Parathyroid adenoma (tissue), 2 donors: ENCODE results near the gene PLK3.

Source experiments
- H2AFZ ChIP-seq: fragments of 300-600 bp; sonication (generic); one replicate; pipeline ENCODE4 v1.7.0; 2017; ENCODE audit warnings: antibody characterized with exemption, mild to moderate bottlenecking
- H3K27ac ChIP-seq: fragments of 300-600 bp; sonication (generic); one replicate; pipeline ENCODE4 v1.7.0; 2017
- H3K27me3 ChIP-seq: fragments of 300-600 bp; sonication (generic); one replicate; pipeline ENCODE4 v1.7.0; 2017; ENCODE audit warnings: low read length; ENCODE audit not compliant: control insufficient read depth, insufficient read depth
- H3K36me3 ChIP-seq: fragments of 300-600 bp; sonication (generic); one replicate; pipeline ENCODE4 v1.7.0; 2017; ENCODE audit warnings: low read length; ENCODE audit not compliant: control insufficient read depth, insufficient read depth
- H3K4me1 ChIP-seq: fragments of 300-600 bp; sonication (generic); one replicate; pipeline ENCODE4 v1.7.0; 2017; ENCODE audit warnings: control low read depth
- H3K4me2 ChIP-seq: fragments of 300-600 bp; sonication (generic); one replicate; pipeline ENCODE4 v1.7.0; 2017; ENCODE audit warnings: low read length
- H3K4me3 ChIP-seq: fragments of 300-600 bp; sonication (generic); one replicate; pipeline ENCODE4 v1.7.0; 2017; ENCODE audit warnings: low read depth, low read length
- H3K79me2 ChIP-seq: fragments of 300-600 bp; sonication (generic); one replicate; pipeline ENCODE4 v1.7.0; 2017; ENCODE audit warnings: control low read depth
- H3K9ac ChIP-seq: fragments of 300-600 bp; sonication (generic); one replicate; pipeline ENCODE4 v1.7.0; 2017; ENCODE audit warnings: mild to moderate bottlenecking
- H3K9me3 ChIP-seq: fragments of 300-600 bp; sonication (generic); one replicate; pipeline ENCODE4 v1.7.0; 2017; ENCODE audit warnings: low read length; ENCODE audit not compliant: control insufficient read depth
- CTCF ChIP-seq: fragments of 300-600 bp; sonication (generic); IDR thresholded peaks from one replicate; pipeline ENCODE4 v1.7.0; 2017; ENCODE audit warnings: antibody characterized with exemption, mild to moderate bottlenecking
- donor health status: primary hyperparathyroidism.

Gene PLK3

GRCh38 chr1:44806025-44806703 lies 6.0 kb downstream of the PLK3 start:
- Histone ChIP-seq H3K27ac (peak overlapping the region; percentile 100), H3K9me3 (no peaks in the 10 kb centered on the region), H3K4me3 (no peak overlapping the region), H3K79me2 (peaks cover 5% of the 10 kb centered on the region), H3K4me2 (peak overlapping the region; percentile 64), H3K9ac (no peak overlapping the region), H2AFZ (no peak overlapping the region), H3K4me1 (peaks cover 36% of the 10 kb centered on the region), H3K27me3 (no peaks in the 10 kb centered on the region), H3K36me3 (no peaks in the 10 kb centered on the region)
- TF ChIP-seq CTCF = no peak

GRCh38 chr1:44806704-44807363 lies 6.7 kb downstream of the PLK3 start, which contains the start of gene DYNLT4:
TSS of gene DYNLT4 (minus strand) at chr1:44807351. CDS start at chr1:44806668, 683 bp downstream.
- Histone ChIP-seq H3K4me1 (peaks cover 38% of the 10 kb centered on the region), H3K79me2 (peaks cover 5% of the 10 kb centered on the region), H3K36me3 (no peaks in the 10 kb centered on the region), H3K9ac (peak within 1 kb of the TSS; percentile 61), H3K9me3 (no peaks in the 10 kb centered on the region), H3K4me2 (peak within 1 kb of the TSS; percentile 84), H2AFZ (peak within 1 kb of the TSS; percentile 83), H3K4me3 (peak within 1 kb of the TSS; percentile 41), H3K27ac (peak within 1 kb of the TSS; percentile 100), H3K27me3 (no peaks in the 10 kb centered on the region)
- TF ChIP-seq CTCF = no peak

- no peaks in the 10 kb centered on the region for H3K36me3 ChIP-seq
- H2AFZ ChIP-seq = peak overlapping the region; percentile 83
- H3K4me2 ChIP-seq = peak overlapping the region; percentile 84
- H3K27me3 ChIP-seq = no peaks in the 10 kb centered on the region
- H3K4me3 ChIP-seq = peak overlapping the region; percentile 41
- H3K9ac ChIP-seq = peak overlapping the region; percentile 61
- H3K4me1 ChIP-seq = peaks cover 41% of the 10 kb centered on the region
- H3K27ac ChIP-seq = peak overlapping the region; percentile 100
- no peaks in the 10 kb centered on the region for H3K9me3 ChIP-seq
- H3K79me2 ChIP-seq = peaks cover 5% of the 10 kb centered on the region
- TF ChIP-seq CTCF = no peak
Observed at GRCh38 chr1:44807364-44808062, 7.3 kb downstream of the PLK3 start.

GRCh38 chr1:44808063-44808937 lies 8.1 kb downstream of the PLK3 start, which contains the start of gene BTBD19:
TSS of gene BTBD19 (plus strand) at chr1:44808523. CDS start at chr1:44808821, 298 bp downstream.
- Histone ChIP-seq H3K79me2 (peaks cover 5% of the 10 kb centered on the region), H3K36me3 (no peaks in the 10 kb centered on the region), H3K4me3 (peak within 1 kb of the TSS; percentile 41), H3K9me3 (no peaks in the 10 kb centered on the region), H2AFZ (peak within 1 kb of the TSS; percentile 83), H3K4me1 (peaks cover 41% of the 10 kb centered on the region), H3K27ac (peak within 1 kb of the TSS; percentile 100), H3K27me3 (no peaks in the 10 kb centered on the region), H3K4me2 (peak within 1 kb of the TSS; percentile 84), H3K9ac (peak within 1 kb of the TSS; percentile 67)
- no peak for TF ChIP-seq CTCF
